PC-3 (cell line): Measurements from ENCODE around the gene APOA4.

Experiments
- EZH2 ChIP-seq: fragments of 300-600 bp; sonication (generic); IDR thresholded peaks from one replicate; pipeline ENCODE4 v1.6.1; 2017; ENCODE audit warnings: antibody characterized with exemption, mild to moderate bottlenecking, low read length; ENCODE audit not compliant: unreplicated experiment
- EZH2phosphoT487 ChIP-seq: fragments of 300-600 bp; sonication (generic); IDR thresholded peaks from 2 replicates; pipeline ENCODE4 v1.6.1; 2018; ENCODE audit warnings: mild to moderate bottlenecking, antibody characterized with exemption, low read length, borderline replicate concordance
- TF ChIP-seq, protein P1 (sequence below): fragments of 300-600 bp; sonication (generic); conservative IDR thresholded peaks from 2 replicates; pipeline ENCODE4 v1.5.1; 2017; ENCODE audit warnings: antibody characterized with exemption, low read depth, mild to moderate bottlenecking, low read length

DNA sequence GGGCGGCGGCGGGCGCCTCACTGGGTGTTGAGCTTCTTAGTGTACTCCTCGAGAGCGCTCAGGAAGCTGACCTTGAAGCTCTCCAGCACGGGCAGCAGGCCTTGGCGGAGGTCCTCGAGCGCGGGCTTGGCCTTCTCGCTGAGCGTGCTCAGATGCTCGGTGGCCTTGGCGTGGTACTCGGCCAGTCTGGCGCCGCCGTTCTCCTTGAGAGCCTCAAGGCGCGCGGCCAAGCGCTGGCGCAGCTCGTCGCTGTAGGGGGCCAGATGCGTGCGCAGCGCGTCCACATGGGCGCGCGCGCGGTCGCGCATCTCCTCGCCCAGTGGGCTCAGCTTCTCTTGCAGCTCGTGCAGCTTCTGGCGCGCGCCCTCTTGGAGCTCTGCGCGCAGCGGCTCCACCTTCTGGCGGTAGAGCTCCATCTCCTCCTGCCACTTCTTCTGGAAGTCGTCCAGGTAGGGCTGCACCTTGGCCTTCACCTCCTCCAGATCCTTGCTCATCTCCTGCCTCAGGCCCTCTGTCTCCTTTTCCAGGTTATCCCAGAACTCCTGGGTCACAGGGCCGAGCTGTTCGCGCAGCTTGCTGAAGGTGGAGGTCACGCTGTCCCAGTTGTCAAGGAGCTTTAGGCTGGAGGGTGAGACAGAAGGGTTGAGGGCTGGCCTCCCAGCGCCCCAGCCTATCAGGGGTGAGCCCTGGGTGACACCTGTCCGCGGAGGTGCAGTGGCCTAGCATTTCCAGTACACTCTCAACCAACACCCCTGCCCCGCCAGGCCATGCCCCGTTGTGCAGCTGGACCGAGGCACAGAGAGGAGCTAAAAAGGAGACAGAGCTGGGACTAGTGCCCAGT lies 12.9 kb upstream of the APOA4 start:
- TF ChIP-seq, protein P1, sequence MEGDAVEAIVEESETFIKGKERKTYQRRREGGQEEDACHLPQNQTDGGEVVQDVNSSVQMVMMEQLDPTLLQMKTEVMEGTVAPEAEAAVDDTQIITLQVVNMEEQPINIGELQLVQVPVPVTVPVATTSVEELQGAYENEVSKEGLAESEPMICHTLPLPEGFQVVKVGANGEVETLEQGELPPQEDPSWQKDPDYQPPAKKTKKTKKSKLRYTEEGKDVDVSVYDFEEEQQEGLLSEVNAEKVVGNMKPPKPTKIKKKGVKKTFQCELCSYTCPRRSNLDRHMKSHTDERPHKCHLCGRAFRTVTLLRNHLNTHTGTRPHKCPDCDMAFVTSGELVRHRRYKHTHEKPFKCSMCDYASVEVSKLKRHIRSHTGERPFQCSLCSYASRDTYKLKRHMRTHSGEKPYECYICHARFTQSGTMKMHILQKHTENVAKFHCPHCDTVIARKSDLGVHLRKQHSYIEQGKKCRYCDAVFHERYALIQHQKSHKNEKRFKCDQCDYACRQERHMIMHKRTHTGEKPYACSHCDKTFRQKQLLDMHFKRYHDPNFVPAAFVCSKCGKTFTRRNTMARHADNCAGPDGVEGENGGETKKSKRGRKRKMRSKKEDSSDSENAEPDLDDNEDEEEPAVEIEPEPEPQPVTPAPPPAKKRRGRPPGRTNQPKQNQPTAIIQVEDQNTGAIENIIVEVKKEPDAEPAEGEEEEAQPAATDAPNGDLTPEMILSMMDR, result peak; percentile 88
- TF ChIP-seq EZH2, result no peak
- TF ChIP-seq EZH2phosphoT487, result no peak
